Large intestine (tissue), 3 donors: Measurements from ENCODE around the gene COX4I2. TPM values are rescaled to one million over a fixed set of nuclear protein-coding genes. Genes with fewer than 3 reads are reported as not detected.
A peak's percentile ranks its signal among the peaks of the same experiment; 100 is the strongest.

Experiments used
- DNase-seq, 2 donors: peaks; one replicate each; pipeline versions ENCODE4 v3.0.0 to v3.0.0-alpha.2; 2013
- H3K27ac ChIP-seq: one replicate; pipeline ENCODE4 v1.5.1; 2013; ENCODE audit warnings: low read length
- H3K27me3 ChIP-seq: 2 replicates; pipeline ENCODE4 v1.6.1; 2013; ENCODE audit warnings: low read length; ENCODE audit not compliant: control insufficient read depth, insufficient read depth
- H3K36me3 ChIP-seq: 2 replicates; pipeline ENCODE4 v1.6.1; 2013; ENCODE audit warnings: low read length; ENCODE audit not compliant: control insufficient read depth, insufficient read depth
- H3K4me1 ChIP-seq: one replicate; pipeline ENCODE4 v1.6.1; 2013; ENCODE audit warnings: low read length; ENCODE audit not compliant: control insufficient read depth, insufficient read depth
- H3K4me3 ChIP-seq: one replicate; pipeline ENCODE4 v1.5.1; 2013; ENCODE audit warnings: low read length
- H3K9me3 ChIP-seq: one replicate; pipeline ENCODE4 v1.6.1; 2013; ENCODE audit warnings: mild to moderate bottlenecking, low read depth, low read length, moderate library complexity; ENCODE audit not compliant: control insufficient read depth
- WGBS: methylation state at CpG from one replicate; pipeline ENCODE4 v1.1.5; 2013; ENCODE audit warnings: low lambda C conversion rate; ENCODE audit not compliant: insufficient coverage; 5-methylcytosine and 5-hydroxymethylcytosine counted together
- polyA plus RNA-seq: library from polyadenylated mRNA; unstranded; fragments of 120-200 nt; gene quantifications from one replicate; pipeline ENCODE4 v1.2.1, GENCODE V29; 2013

COX4I2 gene
- polyA plus RNA-seq, 1 donor = 1.8 TPM

- no peaks in the 10 kb centered on the region for H3K27me3 ChIP-seq
- no peak overlapping the region for H3K27ac ChIP-seq
- H3K9me3 ChIP-seq = no peaks in the 10 kb centered on the region
- peaks cover 10% of the 10 kb centered on the region for H3K4me1 ChIP-seq
- peaks cover 24% of the 10 kb centered on the region for H3K36me3 ChIP-seq
- DNase-seq = no peak
- WGBS = no CpG with 5 or more reads among the region's 11 CpGs
- H3K4me3 ChIP-seq = no peak overlapping the region
Observed at GRCh38 chr20:31684153-31685015, 46.7 kb downstream of the COX4I2 start.

DNA sequence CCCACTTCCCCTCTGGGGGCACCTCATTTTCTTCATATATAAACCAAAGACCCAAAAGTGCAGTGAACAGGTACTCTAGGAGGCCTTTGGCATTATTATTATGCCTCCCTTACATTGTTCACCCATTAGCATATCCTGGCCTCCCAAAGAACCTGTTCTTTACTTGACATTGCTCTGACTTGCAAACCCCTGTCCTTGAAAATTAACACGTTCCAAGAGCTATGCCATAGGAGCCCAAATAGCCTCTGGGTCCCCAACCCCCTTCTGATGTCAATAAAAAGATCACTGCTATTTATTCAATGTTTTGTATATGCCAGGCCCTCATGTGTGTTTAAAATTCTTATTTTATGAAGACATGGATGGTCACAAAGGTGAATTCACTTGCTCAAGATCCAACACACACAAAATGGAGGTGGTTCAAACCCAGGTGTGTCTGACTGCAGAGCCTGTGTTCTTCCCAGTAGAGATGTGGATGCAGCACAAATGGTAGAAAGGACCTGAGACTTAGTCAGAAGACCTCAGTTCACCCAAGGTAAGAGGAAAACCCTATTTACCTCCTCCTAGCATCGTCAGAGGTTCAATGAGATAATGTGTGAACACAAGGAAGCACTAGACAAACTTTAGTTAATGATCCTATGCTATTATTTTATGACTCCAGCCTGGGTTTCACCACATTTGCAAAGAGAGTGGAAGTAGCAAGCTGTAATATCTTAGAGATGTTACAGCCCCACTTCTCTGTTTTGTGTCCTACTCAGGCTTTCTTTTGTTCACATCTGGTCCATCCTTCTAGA lies 48.3 kb downstream of the COX4I2 start:
- Histone ChIP-seq H3K4me3 (no peak overlapping the region), H3K4me1 (peaks cover 10% of the 10 kb centered on the region), H3K36me3 (peaks cover 21% of the 10 kb centered on the region), H3K9me3 (no peaks in the 10 kb centered on the region), H3K27me3 (no peaks in the 10 kb centered on the region), H3K27ac (peak overlapping the region; percentile 54)
- peak in 1 of 2 donors; percentile 62 for DNase-seq
- no CpG with 5 or more reads among the region's 2 CpGs for WGBS

DNA sequence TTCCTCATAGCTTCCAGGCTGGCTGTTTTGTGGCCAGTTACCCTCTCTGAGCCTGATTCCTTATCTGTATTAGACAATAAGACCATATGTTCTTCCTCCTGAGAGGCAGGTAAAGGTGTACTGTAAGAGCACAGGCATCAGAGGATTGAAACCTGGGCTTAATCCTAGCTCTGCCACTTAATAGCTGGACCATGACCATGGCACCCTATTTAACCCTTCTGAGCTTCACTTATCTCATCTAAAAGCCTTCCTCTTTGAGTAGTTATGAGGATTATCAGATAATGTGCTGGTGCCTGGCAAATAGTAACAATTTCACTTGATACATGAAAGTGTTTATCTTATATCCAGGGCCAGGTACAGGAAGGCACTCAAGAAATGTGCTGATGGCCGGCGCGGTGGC lies 50.1 kb downstream of the COX4I2 start:
- no peak for DNase-seq
- peaks cover 10% of the 10 kb centered on the region for H3K4me1 ChIP-seq
- no peaks in the 10 kb centered on the region for H3K9me3 ChIP-seq
- H3K4me3 ChIP-seq = no peak overlapping the region
- no peaks in the 10 kb centered on the region for H3K27me3 ChIP-seq
- no peak overlapping the region for H3K27ac ChIP-seq
- WGBS = no CpG with 5 or more reads among the region's 3 CpGs
- H3K36me3 ChIP-seq = peaks cover 19% of the 10 kb centered on the region

GRCh38 chr20:31689141-31689540 lies 51.4 kb downstream of the COX4I2 start:
- Histone ChIP-seq H3K36me3 (peaks cover 16% of the 10 kb centered on the region), H3K27me3 (no peaks in the 10 kb centered on the region), H3K9me3 (no peaks in the 10 kb centered on the region), H3K4me1 (peaks cover 14% of the 10 kb centered on the region), H3K27ac (no peak overlapping the region), H3K4me3 (no peak overlapping the region)
- no peak for DNase-seq
- 100% methylated on average over 3 of the region's 5 CpGs for WGBS

DNA sequence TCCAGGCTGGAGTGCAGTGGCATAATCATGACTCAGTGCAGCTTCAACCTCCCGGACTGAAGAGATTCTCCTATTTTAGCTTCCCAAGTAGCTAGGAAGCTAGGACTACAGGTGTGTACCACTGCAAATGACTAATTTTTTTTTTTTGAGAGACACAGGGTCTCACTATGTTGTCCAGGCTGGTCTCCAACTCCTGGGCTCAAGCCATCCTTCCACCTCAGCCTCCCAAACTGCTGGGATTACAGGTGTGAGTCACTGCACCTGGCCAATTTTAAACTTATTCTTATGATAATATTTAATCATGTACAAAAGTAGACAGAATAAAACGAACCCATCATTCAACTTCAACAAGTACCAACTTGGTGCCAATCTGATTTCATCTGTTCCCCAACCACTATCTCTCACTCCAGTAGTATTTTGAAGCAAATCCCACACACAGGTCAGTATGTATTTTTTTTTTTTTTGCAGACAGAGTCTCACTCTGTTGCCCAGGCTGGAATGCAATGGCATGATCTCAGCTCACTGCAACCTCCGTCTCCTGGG lies 52.5 kb downstream of the COX4I2 start:
- no peaks in the 10 kb centered on the region for H3K27me3 ChIP-seq
- H3K4me1 ChIP-seq = peaks cover 23% of the 10 kb centered on the region
- WGBS = 100% methylated on average over 1 of the region's 3 CpGs
- DNase-seq = no peak
- H3K27ac ChIP-seq = no peak overlapping the region
- no peaks in the 10 kb centered on the region for H3K9me3 ChIP-seq
- no peak overlapping the region for H3K4me3 ChIP-seq
- H3K36me3 ChIP-seq = peaks cover 14% of the 10 kb centered on the region

- Histone ChIP-seq H3K4me3 (no peak overlapping the region), H3K27ac (no peak overlapping the region), H3K9me3 (no peaks in the 10 kb centered on the region), H3K27me3 (no peaks in the 10 kb centered on the region), H3K4me1 (peaks cover 24% of the 10 kb centered on the region), H3K36me3 (peaks cover 14% of the 10 kb centered on the region)
- WGBS = no CpG with 5 or more reads among the region's 1 CpG
- DNase-seq = no peak
Observed at GRCh38 chr20:31691646-31692275, 54.0 kb downstream of the COX4I2 start.

GRCh38 chr20:31693402-31693801 lies 55.7 kb downstream of the COX4I2 start:
- Histone ChIP-seq H3K4me3 (no peak overlapping the region), H3K27me3 (no peaks in the 10 kb centered on the region)

DNA sequence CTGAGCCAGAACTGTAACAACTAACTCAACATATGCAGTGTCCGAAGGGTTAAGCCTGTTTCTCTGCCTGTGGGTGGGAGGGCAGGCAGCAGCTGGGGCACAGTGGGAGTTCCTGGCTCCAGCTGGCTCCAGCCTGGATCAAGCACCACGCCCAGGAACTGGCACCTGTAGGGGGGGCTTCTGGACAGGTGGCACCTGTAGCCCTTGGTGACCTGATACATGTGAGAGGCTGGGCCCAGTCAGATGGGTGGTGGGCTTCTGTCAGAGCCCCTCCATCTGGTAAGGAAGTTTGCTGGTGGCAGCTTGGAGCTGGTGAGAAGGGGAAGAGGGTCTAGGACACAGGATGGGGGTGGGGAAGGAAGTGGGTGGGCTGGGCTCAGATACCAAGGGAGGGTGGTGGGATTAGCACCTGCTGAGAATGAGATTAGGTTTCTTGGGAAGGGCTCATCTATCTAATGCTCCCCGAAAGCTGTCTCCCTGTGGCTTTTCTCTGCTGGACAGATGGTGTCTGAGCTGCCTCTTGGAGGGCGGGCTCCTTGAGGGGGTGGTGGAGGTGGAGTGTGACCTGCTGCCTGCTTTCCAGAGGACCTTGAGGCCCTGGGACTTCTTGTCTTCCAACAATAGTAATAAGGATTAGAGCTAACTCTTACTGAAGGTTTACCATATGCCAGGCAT lies 56.4 kb downstream of the COX4I2 start:
- Histone ChIP-seq H3K9me3 (no peaks in the 10 kb centered on the region), H3K4me1 (peaks cover 42% of the 10 kb centered on the region), H3K4me3 (no peak overlapping the region), H3K36me3 (peaks cover 9% of the 10 kb centered on the region), H3K27ac (peak overlapping the region; percentile 80), H3K27me3 (no peaks in the 10 kb centered on the region)
- no CpG with 5 or more reads among the region's 4 CpGs for WGBS
- DNase-seq = no peak

More at GRCh38 chr20:31693402-31693801, 55.7 kb downstream of the COX4I2 start:
- Histone ChIP-seq H3K27ac (no peak overlapping the region), H3K36me3 (peaks cover 11% of the 10 kb centered on the region), H3K9me3 (no peaks in the 10 kb centered on the region), H3K4me1 (peaks cover 35% of the 10 kb centered on the region)
- no peak for DNase-seq
- no CpG with 5 or more reads among the region's 6 CpGs for WGBS
